DLD1 (cell line): ENCODE measurements around the gene IL17RE.

Experiments used
- in situ Hi-C: cut with HindIII; loops from 2 replicates; pipeline ENCODE4 v1.10.0; 2017; ENCODE audit warnings: low sequenced_read_pairs

IL17RE gene

GRCh38 chr3:9903238-9903624, 583 bp downstream of the IL17RE start:
- in situ Hi-C loops = no loop called here

- in situ Hi-C loops = no loop called here
Measured at GRCh38 chr3:9903904-9904303, 1.3 kb downstream of the IL17RE start.

GRCh38 chr3:9906480-9906879, 3.8 kb downstream of the IL17RE start:
- in situ Hi-C loops = no loop called here

GRCh38 chr3:9908286-9908685, 5.6 kb downstream of the IL17RE start:
- in situ Hi-C loops = no loop called here

- in situ Hi-C loops = no loop called here
Measured at GRCh38 chr3:9909221-9910013, 6.8 kb downstream of the IL17RE start.

GRCh38 chr3:9911863-9912262, 9.2 kb downstream of the IL17RE start:
- in situ Hi-C loops = no loop called here

- in situ Hi-C loops = no loop called here
Measured at GRCh38 chr3:9912294-9912935, 9.8 kb downstream of the IL17RE start.

GRCh38 chr3:9913601-9914000, 11.0 kb downstream of the IL17RE start:
- in situ Hi-C loops = no loop called here

- in situ Hi-C loops = no loop called here
Measured at GRCh38 chr3:9914011-9914410, 11.4 kb downstream of the IL17RE start.

GRCh38 chr3:9914559-9915253, 12.1 kb downstream of the IL17RE start:
- in situ Hi-C loops = no loop called here

- in situ Hi-C loops = no loop called here
Measured at GRCh38 chr3:9915254-9916141, 12.8 kb downstream of the IL17RE start.

- in situ Hi-C loops = no loop called here
Measured at GRCh38 chr3:9916346-9916733, 13.7 kb downstream of the IL17RE start.

- in situ Hi-C loops = no loop called here
Measured at GRCh38 chr3:9916734-9917680, 14.4 kb downstream of the IL17RE start, which contains the start of gene IL17RC. Gene IL17RC, plus strand, starts transcription at chr3:9917098. Its CDS starts 218 bp downstream, at chr3:9917316.

- in situ Hi-C loops = no loop called here
Measured at GRCh38 chr3:9917820-9918219, 15.2 kb downstream of the IL17RE start.

GRCh38 chr3:9918261-9919038, 15.8 kb downstream of the IL17RE start:
- in situ Hi-C loops = no loop called here

GRCh38 chr3:9928158-9928557, 25.5 kb downstream of the IL17RE start:
- in situ Hi-C loops = no loop called here

GRCh38 chr3:9930804-9931418, 28.3 kb downstream of the IL17RE start:
- in situ Hi-C loops = no loop called here

- in situ Hi-C loops = no loop called here
Measured at GRCh38 chr3:9932535-9932842, 29.8 kb downstream of the IL17RE start.
